Measurements from ENCODE around the gene FGFR2.
"Not testable (repeated sequence)": the region's sequence is repeated elsewhere in the genome, so short reads cannot be mapped to it uniquely, and the experiment has no call there.

Gene FGFR2

DNA sequence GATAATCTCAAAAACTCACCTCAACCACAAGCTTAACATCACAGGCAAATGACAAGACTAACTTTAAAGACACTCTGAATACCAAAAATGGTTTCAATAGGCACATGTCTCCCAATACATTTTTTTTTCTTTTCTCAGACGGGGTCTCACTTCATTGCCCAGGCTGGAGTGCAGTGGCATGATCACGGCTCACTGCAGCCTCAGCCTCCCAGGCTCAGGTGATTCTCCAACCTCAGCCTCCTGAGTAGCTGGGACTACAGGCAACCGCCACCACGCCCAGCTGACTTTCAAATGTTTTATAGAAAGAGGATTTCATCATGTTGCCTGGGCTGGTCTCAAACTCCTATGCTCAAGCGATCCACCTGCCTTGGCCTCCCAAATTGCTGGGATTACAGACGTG is 77.7 kb downstream of the FGFR2 start:
- DNase-seq: not testable (repeated sequence)

DNA sequence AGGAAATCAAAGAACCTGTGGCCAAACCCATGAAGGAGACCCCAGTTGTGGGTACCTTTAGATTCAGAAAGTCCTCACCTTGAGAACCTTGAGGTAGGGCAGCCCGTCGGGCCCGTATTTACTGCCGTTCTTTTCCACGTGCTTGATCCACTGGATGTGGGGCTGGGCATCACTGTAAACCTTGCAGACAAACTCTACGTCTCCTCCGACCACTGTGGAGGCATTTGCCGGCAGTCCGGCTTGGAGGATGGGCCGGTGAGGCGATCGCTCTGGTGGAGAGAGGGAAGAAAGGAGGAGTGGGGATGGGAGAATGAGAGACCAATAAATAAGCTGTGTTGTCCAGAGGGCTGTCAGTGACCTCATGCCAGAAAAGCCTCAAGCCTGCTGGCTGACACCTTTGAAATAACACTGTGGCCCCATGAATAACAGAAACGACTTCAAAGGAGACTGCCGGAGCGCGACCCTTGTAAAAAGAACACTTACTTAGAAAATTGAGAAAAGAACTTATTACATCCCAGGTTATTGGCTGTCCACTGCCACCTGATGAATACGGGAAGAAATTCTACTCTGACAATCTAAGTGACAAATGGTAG is 78.2 kb downstream of the FGFR2 start:
- no peak for DNase-seq

DNA sequence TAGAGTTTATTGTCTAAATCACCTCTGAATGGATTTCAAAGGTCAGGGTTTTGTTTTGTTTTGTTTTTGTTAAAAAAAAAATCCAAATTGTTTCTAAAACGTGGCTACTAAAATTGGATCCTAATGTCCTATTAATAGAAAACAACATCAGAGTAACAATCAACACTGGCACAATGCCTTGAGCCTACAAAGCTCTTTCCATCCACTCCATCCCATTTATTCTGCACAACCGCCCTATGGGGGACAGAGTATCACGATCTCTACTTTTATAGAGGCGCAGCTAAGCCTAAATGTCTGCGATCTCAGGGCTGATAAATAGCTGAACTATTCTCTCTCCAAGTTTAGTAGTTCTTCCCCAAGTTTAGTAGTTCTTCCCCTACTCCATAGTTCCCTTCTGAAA is 78.8 kb downstream of the FGFR2 start:
- no peak for DNase-seq

DNA sequence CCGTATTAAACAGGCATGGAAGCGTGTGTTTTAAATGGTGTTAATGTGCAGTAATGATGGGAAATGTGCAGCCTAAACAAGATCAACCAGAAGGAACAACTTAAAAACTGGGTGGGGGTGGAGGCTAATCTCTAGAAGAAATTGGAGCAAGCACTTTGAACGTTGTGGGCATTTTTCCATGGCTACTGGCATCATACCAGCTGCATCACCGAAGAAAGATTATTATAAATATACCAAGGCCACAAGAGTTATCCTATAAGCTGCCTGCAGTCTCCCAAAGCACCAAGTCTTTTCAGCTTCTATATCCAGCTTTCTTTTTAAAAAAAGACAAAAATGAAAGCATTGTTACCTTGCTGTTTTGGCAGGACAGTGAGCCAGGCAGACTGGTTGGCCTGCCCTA is 79.9 kb downstream of the FGFR2 start:
- DNase-seq: no peak

DNA sequence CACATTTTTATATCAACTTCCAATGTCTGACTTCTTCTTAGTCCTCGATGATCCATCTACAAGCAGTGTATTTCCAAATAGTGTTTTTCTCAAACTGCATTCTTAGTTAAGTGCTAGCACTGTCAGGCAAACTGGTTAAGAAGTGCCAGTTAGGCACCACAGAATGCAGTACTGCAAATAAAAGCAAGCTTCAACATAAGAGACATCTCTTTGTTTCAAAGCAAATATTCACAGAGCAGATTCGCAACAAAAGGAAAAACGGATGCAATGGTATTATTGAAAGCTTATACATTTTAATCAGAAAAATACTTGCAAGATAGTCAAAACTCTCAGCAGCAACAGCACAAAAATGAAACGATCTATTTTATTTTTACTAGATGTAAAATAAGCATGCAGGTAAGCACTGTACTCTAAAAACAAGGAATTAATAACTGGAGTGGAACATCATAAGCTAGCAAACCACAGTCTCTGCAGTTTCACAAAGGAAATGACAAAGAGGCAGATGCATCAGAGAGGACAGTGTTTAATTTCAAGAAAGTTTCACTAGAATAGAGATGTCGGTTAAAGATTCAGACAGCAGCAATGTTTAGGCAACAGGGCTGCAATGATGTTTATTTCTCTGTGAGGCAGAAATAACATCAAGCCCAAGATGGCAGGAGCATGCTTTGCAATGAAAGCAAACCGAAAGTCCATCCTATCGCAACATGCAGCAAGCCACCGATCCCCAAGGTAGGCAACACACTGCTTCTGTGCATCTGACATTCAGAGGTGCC is 82.0 kb downstream of the FGFR2 start:
- DNase-seq: no peak

DNA sequence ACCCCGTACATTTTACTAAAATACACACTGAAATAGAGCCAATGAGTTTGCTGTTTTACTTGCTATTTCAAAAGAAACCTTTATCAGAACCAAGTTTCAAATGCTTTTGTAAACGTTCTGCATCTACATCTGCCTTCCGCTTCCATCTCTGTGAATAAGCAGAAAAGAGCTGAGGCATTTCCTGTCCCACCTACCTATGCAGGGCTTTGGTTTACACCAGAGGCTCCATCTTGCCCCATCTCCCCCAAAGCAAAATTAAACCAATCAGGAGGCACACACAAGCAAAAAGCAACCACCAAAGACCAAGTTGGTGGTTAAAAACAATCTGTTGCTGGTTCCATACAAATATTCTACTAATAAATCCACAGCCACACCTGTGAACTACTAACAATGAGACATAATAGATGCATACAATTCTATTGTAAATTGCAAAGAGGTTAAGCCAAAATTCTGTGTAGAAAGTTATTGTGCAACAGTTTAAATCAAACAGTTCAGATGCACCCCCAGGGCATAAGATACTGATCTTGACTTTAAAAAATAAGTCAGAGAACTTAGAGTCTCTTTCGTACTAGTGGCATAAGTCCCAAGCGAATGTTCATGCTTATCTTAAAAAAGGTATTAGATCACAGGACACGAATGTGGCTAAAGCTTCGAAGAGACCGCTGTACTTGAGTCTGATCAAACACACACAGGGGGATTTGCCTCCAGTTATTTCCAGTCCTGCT is 83.9 kb downstream of the FGFR2 start:
- DNase-seq: no peak

DNA sequence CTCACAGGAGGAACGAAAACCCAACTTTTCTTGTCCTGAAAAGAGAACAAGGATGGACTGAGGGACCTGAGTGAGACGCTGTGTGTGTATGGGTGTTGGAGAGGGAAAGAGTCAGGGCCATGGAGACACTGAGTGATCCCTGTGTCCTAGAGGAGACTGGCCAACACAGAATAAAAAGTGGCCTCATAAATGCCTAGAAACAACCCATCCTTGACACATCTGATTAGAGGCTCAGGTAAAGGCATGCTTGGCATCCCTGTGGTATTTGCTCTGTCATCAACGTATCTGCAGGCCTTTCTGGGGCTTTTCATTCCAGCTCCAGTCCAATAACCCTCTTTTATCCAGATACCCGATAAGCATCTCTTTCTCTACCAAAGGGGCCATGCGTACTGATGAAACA is 86.3 kb downstream of the FGFR2 start:
- DNase-seq: no peak

DNA sequence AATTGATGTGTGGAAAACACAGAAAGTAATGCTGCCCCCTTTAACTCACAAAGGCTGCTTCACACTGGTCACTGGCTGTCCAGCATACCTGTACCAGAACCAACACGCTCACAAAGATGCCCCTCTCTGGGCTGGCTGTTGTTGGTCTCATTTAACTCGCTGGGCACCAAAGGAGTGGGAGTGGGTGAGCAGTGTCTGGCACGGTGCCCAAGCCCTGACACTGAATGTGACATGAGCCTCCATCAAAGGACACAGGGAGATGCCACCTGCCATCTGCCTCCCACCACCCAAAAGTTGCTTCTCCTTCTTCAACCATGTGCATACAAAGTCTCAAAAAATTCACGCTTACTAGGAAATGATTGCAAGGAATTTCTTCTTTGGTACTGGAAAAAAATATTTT is 86.8 kb downstream of the FGFR2 start:
- DNase-seq: no peak

DNA sequence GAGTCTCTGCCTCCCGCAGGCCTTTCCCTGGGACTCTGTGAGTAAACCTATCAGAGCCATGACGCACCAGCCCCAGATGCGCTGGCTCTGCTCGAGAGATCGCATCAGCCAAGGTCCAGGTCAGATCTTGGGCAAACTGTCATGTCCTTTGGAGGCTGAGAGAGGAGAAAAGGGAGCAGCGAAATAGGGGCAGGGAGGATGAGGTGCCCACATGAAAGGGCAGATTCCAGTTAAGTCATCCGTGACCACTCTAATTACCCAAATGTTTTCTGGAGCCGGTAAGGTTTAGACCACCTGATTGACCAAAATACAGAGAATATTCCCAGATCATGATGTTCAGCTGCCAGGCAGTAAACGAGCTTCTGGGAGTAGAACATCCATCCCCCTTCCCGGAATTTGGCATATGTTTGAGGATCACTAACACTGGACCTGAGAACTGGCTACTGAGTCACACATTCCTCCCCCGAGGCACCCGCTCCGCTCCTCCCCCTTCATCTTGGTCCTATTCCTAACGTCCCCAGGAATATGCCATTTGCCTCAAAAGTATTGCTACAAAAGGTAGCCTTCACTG is 88.0 kb downstream of the FGFR2 start:
- no peak for DNase-seq

DNA sequence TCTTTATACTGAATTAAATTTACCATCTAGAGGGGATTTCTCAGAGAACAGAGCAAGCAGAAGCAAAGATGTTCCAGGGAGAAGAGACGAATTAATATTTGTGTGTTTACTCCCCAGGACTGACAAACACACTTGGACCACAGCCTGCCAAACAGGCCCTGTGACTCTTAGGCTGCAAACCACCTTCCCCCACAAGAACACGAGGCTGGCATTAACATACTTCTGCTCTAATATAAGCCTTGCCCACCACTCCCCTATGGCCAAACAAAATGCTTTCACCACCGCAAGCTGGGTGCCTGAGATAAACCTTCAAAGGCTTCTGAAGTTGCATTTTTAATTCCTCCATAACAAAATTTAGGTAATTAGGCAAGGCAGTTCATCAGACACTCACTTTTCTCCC is 88.4 kb downstream of the FGFR2 start:
- no peak for DNase-seq

DNA sequence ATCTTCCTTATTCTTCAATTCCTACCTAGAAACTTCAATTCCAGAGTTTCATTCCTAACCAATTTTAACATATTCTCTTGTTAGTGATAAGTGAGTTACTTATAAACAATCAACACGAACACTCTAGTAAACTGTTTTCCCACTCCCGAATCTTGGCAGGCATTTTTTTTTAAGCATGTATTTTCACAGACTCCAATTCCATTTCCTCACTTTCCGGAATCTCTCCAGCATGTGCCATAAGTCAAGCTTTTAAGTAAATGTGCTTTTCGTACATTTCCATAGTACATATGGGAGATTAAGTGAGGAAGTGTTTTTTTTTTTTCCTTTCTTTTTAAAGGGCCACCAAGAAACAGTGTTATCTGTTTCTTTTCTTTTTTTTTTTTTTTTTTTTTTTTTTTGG is 89.1 kb downstream of the FGFR2 start:
- no peak for DNase-seq

DNA sequence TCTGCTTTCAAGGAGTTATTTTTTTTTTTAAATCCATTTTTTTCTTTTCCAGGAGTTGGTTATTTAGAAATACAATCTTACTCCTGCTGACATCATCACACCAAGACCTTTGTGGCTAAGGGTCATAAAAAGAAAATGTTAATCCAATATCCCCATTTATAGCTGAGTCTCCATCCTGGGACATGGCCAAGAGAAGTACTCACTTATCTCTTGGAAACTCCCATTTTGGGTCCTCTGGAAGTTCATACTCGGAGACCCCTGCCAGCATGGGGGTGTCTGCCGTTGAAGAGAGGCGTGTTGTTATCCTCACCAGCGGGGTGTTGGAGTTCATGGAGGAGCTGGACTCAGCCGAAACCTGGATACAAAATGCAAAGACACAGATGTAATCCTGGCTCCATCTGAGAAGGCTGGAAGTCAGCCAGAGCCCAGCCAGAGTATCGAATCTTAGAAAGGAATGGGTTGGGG is 94.6 kb downstream of the FGFR2 start:
- DNase-seq: no peak

DNA sequence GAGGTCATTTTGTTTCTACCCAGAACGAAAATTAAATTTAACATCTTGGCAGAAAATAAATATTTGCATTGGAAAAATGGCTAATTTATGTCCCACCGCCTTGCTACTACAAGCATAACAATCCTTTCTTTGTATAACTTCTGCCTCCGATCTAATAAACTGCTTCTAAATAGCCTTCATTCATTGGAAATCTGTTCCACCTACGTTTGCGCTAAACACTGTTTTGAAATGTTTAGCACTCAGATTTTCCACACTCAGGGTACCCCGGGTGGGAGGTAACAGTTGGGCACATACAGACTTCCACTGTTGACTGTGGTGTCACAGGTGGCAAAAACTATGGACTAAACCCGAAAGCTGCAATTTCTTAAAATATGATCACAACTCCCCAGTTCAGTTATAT is 96.4 kb downstream of the FGFR2 start:
- DNase-seq: no peak

DNA sequence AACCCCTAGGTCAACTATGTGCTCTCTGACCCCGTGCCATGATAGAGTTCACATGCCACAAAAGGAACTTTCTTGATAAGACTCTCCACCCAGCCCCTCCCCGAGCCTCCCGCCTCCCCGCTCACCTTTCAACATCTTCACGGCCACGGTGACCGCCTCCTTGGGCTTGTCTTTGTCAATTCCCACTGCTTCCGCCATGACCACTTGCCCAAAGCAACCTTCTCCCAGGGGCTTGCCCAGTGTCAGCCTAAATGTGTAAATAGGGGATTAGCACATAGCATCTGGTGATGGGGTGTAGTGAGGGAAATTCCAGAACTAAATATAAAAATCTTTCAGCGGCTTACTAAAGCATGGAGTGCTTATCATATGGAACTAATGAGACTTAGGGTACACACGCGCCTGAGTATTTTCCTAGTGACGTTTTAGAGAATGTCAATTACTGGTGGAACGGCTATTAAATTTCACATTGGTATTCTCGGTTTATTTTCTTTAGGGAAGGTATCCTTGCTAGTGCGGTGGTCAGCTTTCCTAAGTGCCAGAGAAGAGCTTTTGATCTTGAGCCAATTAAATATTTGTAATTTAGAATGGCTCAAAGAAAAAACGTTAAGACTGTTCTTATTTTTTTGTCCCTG is 97.4 kb downstream of the FGFR2 start:
- no peak for DNase-seq

DNA sequence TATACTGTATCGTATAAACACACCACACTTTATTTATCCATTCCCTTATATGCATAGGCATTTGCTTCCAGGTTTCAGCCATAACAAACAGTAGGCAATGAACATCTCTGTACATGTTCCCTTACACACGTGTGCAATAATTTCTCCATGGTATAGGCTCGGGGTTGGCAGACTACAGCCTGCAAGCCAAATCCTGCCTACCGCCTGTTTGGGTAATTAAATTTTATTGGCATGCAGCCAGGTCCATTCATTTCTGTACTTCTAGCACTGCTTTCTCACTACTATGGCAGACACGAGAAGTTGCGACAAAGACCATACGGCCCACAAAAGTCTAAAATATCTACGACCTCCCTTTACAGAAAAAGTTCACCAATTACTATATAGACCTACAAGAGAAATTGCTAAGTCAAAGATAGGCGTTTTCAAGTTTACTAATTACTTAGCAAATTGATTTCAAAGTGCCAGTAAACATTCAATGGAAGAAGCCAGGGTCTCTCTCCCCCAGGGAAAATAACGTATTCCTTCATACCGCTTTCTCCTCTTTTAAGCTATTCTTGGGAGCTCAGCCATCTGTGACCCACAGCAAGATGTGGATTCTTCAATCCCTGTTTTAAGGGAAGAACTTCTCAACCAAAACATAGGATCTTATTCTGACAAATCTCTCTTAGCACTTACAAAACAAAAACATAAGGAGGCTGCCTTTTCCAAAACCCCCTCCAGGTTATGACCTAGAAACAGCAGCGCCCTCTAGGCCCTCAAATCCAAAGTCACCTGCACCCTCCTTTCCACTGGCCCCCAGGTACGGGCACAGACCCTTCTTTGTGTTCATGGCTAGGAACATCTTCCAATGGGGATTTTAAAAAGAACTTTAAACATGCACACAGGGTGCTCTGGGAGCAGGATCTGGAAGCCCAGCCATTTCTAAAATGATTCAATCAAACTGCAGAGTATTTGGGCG is 100.5 kb downstream of the FGFR2 start:
- no peak for DNase-seq

DNA sequence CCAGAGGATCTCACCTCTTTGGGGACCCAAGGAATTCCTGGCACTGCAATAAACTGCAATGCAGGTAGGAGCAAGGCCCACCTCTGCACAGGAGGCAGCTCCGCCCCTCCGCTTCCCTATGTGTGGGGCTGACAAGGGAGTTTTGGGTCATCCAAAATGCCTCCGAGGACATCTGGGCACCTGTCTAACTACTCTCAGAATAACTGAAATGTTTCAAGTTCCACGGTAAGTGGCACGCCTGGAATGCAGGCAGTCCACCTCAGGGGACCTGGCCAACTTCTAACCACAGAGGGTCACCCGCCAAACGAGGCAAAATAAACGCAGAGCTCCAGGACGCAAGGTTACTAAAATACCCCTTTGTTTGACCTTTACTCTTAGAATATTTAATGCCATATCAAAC is 102.5 kb downstream of the FGFR2 start:
- no peak for DNase-seq

DNA sequence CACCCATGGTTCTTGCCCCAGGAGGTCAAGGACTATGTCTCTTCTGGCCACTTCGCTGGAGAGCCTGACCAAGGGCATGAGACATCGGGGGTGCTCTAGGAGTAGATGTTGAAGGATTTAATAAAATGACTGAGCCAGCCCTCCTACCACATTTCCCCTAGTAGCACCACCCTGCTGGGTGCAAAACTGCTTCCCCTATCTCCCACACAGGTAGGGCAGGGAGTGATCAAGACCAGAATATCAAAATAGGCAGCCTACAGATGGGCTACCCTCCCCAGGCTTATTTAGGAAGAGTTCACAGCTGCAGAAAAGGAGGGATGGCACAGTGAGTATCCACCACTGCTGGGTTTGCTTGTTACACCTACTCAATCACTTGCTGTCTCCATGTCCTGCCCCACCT is 103.9 kb downstream of the FGFR2 start:
- DNase-seq: no peak

DNA sequence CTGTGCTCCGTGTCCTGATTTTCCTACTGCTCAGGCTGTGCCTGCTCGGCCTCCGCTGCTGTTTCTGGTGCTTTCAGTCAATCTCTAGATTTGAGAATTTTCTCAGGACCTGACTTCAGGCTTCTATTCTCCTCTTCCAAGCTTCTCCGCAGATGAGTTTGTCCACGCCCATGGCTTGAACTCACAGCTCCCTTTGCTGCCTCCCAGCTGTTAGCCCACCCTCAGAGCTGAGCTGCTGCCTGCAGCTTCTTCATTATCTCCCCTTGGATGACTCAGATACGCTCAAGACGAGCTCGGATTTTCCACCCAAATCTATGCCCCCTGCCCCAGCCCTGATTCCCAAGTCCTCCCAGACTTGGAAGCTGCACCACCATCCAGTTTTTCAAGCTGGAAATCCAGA is 104.7 kb downstream of the FGFR2 start:
- DNase-seq: no peak

DNA sequence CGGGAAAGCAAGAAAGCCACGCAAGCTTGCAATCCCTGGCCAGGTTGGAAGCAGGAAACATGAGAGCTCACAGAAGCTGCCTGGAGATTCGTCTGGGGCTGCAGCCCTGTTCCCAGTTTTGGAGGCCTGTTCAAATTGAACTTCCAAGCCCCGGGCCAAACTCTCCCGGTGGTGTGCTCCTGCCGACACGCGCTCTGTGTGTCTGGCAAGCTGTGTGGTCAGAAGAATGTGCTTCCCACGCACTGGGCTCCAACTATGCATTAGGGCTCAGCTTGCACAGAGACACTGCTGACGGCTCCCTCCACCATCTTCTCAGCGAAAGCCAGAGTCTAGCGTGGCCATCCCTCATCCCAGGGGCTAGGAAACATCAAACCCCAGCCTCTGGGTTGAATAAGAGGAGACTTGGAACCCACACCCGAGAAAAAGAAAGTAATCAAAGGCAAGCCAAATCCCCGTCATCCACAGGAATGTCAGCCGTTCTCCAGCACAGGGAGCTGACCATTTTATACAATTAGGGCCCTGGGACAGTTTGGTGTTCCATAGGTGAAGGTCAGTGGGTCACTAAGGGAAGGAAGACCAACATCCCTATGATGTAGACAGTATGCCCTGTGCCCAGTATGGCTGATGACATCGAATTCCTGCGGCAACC is 107.2 kb downstream of the FGFR2 start:
- no peak for DNase-seq

DNA sequence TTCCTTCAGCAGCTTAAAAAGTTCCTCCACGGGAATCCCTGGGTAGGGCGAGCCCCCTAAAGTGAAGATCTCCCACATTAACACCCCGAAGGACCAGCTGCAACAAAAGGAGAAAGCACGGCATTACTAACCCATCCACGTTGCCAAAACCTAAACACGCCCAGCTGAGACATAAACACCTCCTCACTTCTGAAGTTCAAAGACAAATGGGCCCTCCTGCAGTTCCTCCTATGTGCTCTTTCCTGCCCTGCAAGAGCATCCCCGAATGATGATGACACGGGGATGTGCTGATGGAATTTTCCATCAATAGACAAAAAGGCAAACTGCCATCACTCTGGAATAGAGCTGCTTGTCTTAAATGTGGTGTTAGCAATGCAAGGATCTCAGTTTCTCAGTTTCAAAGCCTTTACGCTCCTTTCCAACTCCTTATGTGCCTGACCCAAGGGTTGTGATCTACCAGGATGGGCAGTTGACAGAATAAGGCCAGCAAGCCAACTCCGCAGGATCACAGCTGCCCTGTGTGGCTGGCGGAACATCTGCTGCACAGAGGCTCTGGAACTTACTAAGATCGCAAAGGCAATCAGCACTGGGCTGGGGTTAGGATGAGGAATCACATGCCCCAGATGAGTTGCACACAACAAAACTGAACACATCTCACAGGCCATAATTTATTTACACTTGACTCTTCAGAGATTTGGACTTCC is 112.7 kb downstream of the FGFR2 start:
- DNase-seq: no peak

DNA sequence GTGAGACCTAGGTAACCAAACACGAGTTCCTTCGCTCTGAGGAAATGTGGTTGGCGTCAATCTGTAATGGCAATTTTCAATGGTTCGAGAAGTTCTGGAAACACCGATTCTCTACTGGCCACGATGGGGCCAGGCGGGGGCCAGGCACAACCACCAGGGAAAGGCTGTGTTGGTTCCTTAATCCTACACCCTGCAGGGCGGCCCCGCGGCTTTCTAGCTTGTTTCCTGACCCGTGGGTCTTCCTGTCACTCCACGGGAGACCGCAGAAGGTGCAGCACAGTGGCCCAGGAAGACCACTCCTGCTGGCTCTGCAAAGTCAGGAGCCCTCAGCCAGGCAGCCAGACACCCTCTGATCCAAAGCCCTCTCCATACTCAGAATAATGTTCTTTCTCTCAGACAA is 113.4 kb downstream of the FGFR2 start:
- DNase-seq: no peak
